Stimulated activated CD4-positive, alpha-beta T cell treated with anti-CD3 and anti-CD28 coated beads, Interleukin-4, amount 100 ng/mL, for 4 hours (primary cell): Measurements from ENCODE around the gene NPHP4.

ENCODE experiments used
- DNase-seq, 2 experiments: peaks; one replicate each; pipeline ENCODE4 v3.0.0-alpha.2; 2020

Gene NPHP4

DNA sequence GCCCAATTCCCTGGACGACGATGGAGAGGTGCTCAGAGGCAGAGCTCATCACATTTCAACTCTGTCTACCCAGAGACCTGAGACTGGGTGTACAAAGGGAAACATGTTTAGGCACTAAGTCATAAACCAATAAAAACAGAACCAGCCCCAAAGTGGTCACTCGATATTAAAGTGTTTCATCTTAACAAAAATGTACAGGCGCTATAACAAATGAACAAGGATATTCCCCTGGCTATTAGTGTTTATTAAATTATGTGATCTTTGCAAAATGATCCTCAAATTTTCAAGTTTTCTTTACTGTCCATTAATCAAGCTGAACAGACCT lies 43.6 kb downstream of the NPHP4 start:
- DNase-seq = no peak

DNA sequence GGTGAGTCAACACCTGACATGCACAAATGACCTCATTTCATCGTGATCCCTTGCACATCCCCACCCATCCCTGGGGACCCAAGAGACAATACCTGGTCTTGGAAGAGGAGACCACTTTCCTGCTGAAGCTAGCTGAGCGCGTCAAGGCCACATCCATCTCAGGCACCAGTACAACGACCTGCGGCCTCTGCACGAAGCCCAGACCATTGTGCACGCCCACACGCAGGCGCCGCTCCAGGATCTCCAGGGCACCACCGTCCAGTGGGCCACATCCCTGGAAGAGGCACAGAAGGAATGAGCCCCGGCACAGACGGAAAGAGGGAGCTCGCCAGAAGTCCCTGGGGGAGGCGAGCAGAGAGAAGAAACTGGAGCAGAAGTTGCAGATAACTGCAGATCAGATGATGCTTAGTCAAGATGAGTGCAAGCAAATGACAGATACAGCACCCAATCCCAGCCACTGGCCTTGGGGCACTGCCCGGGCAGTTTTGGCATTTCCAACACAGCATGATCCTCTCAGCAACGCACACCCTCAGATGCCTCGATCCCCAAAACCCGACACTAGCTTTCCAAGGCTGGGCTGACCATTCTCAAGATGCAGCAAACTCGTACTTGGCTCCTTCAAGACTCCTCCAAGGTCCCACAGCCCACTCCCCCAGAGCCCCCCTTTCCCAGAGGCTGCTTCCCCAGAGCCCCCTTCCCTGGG lies 44.1 kb downstream of the NPHP4 start:
- DNase-seq = no peak

DNA sequence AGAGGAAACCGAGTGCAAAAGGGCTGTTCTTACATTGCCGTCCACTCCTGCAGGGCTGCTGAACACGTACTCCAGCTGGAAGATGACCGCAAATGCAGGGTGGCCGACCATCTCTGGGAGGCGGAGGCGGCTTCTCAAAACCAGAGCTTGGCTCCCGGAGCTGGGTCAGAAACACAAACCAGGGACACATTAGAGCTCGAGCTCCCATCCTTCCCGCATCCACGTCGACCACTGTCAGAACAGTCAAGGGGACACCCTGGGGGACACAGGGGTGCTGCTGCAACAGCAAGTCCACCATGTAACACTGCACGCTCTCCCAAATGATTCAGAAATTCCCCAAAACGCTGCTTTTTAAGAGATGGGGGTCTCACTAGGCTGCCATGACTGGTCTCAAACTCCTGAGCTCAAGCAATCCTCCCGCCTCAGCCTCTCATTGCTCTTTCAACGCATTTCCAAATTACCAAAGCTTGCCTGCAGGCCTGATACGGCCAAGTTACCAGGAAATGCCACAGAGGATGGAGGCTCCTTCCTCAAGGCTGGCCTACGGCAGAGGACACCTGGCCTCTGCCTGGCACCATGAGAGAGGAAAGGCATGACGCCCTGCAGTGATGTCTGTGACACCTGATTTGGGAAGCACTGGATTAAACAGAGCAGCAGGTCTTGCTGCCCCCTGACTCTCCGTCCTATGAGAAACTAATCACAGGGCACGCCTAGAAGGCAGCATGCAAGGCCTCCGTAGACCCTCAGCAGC lies 45.0 kb downstream of the NPHP4 start:
- DNase-seq = no peak

DNA sequence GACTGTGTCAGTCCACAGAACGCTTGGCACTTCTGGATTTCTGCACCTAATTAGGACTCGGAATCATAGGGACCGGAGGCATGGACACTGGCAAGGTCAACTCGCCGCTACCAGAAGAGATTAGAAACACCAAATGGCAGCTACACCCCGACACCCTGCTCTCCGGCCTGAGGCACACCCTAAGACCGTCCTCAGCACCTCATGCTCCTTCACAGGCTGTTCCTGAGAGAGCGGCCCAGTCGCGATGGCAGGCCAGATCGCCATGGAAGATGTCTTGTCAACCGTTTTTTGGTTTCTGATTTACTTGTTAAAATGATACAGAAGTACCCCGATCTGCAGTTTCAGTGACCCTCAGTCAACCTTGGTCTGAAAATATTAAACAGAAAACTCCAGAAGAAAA lies 46.8 kb downstream of the NPHP4 start:
- DNase-seq = no peak

DNA sequence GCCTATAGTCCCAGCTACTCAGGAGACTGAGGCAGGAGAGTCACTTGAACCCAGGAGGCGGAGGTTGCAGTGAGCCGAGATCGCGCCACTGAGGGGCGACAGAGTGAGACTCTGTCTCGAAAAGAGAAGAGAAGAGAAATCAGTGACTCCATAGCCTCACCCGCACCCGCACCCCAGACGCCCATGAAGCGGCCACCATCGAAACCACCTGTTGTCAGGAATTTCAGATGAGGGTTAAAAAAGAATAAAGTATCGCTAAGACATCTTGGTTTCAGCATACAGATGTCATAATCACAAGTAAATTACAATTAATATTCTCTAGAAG lies 47.4 kb downstream of the NPHP4 start:
- DNase-seq = no peak

DNA sequence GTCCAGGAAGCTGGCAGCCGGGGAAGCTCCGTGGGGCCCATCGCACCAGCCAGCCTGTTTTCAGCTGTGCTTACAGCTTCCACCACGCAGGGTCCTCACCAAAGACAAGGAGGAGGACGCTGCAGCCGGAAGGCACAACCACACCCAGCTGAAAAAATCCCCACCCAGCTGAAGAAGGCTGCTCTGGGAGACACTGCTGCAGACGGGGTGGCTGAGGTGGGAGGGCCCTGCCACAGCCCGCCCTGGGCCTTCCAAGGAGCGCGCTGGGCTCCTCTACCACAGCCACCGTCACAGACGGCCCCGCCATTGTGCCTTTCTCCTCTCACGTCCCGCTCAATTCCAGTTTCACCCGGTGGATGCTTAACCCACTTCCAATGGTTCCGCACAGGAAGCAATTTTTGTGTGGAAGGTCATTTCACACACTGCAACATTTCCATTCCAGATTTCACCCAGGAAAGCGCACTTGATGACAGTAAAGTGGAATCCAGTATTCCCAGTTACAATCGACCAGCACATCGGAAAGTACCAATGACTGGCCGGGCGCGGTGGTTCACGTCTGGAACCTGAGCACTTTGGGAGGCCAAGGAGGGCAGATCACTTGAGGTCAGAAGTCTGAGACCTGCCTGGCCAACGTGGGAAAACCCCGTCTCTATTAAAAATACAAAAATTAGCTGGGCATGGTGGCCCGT lies 47.9 kb downstream of the NPHP4 start:
- DNase-seq = no peak

DNA sequence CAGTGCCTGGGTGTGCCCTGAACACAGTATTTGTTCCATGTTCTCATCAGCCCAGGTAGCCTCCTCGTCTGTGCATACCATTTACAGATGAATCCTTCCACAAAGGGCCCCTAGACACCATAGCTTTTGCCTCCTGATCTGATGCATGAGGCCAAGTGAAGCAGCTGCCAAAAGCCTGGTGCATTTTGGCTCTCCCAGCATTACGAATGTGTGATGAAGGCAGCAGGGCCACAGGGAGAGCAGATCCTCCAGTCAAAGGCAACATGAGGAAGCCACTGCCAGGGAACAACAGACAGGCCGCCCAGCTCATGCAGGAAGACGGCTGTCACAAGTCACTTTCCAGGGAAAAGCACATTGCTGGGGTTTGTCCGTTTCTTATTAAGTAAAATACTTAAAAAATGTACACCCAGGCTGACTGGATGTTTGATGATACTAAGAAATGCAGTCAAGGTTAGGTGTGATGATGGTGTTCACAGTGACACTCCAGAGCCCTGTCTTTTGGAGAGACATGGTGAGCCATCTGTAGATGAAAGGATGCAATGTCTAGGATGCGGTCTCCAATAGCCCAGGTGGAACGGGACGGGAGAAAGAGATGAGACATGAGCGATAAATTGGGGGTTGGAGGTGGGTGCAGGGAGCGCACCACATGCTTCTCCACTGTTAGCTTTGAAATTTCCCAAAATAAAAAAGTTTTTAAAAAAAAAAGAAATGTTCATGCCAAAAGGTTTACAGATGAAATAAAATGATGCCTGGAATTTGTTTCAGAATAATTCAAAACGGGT lies 48.7 kb downstream of the NPHP4 start:
- no peak for DNase-seq

DNA sequence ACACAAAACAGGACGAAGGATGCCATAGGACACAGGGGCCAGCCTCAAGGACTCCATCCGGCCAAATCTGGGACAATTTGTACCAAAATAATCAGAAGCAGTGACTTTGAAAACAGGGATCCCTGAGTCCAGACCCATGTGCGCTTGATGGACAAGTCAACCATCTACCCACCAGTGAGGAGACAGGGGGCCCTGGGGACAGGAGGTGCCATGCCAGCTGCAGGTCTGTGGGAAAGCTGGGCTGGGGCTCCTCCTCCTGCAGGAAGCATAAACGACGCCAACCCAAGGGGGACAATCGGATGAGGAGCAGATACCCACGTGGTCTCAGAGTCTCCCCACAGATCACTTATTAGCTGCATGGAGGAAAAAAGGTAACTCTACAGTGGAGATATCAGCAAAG lies 50.6 kb downstream of the NPHP4 start:
- no peak for DNase-seq

DNA sequence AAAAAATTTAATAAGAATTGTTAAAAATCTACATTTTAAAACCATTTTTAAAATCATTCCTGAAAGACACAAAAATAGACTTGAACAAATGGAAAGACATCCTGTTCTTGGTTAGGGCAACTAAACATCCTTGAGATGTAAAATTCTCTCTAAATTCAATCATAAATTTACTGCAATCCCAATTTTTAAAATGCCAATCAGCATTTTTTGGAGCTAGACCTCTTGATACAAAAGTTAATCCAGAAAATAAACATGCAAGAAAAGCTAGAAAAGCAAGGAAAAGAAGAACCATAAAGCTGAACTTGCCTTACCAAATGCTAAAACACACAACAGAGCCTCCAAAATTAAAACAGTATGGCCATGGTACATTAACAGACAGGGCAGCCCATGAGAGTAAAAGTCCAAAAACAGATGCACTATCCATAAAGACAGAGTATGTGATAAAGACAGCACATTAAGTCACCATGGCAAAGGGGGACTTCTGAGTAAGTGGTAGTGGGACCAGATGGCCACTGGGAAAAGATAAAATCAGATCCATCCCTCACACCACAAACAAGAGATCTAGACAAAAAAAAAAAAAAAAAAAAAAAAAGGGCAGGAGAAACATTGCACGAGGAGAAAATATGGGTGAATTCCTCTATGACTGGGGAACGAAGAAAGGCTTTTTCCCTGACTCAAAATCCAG lies 51.4 kb downstream of the NPHP4 start:
- no peak for DNase-seq

DNA sequence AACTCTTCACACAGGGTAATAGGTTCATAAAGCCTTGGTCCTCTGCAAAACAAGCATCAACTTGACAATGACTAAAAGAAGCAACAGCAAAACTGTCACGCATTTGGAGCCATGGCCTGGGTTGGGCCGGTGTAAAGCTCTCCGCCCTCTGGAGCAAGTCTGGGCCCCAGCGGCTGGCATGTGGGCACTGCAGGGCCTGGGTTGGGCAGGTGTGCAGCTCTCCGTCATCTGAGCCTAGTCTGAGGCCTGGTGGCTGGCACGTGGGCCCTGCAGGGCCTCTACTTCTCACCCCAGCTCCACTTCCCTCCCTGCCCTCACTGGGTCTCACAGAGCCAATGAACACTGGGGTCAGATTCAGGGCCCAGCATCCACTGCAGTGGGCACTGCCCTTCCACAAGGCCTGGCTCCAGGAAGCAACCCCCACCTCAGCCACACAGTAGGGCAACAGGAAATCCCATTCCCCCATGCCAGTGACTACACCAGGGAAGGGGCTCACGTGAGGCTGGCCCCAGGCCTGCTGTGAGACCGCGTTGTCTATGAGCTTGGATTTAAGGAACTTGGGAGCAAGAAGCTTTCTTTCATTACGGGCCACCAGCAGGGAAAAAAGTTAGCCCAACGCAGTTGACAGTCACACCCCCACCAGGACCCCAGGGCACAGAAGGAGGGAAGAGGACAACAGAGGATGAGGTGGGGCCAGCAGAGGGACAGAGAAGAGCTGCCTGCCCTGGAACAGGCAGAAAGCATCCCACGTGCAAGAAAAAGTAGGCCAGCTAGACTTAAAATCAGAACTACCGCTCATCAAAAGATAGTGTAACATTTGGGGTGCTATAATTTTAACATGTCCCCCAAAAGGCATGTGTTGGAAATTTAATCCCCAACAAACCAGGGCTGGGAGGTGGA lies 52.7 kb downstream of the NPHP4 start:
- DNase-seq = no peak

DNA sequence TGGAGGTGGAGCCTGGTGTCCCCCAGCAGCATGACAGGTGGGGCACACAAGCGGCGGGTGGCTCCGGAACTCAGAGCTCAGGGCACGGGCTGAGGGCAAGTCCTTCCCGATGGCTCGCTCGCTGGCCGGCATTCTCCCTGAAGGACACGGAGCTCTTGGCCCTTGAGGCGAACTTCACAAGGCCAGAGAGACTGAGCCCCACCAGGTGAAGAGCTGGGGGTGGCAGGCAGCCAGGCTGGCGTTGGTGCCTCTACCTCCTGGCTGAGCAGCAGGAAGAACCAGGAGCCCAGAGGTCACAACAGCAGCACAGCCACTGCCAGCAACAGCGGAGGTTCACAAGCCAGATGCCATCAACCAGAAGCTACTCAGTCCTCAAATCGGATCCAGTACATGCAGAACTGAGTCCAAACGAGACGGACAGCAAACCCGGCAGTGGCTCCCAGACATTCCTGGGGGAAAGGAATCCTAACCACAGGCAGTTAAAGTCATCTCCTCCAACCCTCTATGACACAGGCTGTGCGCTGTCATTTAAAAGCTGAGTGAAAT lies 54.1 kb downstream of the NPHP4 start:
- DNase-seq = no peak

DNA sequence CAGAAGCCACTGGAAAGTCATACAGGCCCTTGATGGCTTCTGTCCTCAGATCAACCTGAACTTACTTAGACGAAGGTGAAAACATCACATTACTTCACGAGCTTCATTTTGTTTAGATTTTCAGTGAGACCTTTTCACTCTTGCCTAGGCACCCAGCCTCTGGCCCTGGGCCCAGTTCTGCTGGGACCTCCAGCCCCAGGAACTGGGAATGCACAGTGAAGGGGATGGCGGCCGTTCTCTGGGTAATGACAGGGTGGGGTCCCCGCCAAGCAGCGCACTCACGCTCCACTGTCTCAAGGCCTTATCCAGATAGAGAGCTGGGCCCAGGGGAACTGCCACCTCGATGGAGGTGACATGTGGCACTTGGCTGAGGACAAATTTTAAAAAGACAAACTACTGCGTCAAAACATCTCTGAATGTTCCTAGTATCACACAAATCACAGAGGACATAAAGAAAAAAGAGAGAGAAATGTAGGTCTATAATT lies 54.8 kb downstream of the NPHP4 start:
- DNase-seq = no peak

DNA sequence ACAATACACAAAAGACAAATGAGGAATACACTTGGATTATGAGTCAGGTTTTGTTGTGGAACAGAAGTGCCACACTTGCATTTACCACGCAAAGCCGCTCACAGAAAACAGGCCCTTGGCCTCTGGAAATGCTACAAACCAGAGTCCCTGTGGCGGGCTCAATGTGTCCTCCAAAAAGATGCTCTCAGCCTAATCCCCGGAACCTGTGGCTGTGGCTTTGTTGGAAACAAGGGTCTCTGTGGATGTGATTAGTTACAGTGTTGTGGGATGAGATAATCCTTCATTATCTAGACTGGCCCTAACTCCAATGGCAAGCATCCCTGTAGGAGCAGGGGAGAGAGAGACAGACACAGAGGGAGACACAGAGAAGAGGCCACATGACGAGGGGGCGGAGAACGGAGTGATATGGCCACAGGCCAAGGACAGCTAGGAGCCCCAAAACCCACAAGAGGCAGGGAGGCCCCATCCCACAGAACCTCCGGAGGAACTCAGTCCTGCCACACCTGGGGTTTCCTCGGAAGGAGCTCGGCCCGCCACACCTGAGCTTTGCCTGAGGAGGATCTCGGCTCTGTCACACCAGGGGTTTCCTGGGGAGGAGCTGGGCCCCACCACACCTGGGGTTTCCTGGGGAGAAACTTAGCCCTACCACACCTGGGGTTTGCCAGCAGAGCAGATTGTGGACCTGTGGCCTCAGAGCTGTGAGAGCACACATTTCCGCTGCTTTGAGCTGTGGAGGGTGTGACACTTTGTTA lies 55.4 kb downstream of the NPHP4 start:
- DNase-seq = no peak

DNA sequence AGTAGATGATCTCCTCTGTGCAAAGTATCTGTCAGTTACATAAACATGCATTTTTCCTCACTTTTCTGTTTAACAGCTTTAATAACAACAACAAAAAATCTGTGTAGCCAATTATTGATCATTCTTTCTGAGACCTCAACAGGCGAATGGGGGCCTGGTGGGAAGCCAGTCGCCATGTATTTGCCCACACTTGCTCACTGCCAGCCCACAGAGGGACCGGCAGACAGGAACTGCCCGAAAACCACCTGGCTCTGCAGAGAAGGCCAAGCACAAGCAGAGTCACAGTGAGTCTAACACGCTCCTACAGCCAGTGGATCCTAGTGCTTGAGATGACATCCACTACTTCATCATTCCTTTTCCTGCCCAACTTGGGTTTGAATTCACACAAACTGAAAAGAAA lies 56.1 kb downstream of the NPHP4 start:
- DNase-seq = no peak

DNA sequence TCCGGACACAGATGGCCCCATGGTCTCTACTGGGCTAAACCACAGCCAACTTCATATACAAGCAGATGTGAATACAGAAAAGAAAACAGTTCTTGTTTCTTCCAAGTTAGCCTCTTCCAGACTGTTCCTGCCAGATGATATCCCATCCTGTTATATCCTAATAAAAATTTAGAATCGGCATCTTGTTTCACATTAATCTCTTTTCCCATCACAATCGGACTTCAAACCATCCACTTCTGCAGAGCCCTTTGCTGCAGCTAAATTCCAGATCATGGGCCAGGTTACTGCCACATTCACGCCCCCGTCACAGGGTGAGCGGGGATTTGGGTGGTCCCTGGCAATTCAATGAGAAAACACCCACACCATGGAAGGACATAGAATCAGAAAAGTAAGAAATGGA lies 57.2 kb downstream of the NPHP4 start:
- DNase-seq = no peak

DNA sequence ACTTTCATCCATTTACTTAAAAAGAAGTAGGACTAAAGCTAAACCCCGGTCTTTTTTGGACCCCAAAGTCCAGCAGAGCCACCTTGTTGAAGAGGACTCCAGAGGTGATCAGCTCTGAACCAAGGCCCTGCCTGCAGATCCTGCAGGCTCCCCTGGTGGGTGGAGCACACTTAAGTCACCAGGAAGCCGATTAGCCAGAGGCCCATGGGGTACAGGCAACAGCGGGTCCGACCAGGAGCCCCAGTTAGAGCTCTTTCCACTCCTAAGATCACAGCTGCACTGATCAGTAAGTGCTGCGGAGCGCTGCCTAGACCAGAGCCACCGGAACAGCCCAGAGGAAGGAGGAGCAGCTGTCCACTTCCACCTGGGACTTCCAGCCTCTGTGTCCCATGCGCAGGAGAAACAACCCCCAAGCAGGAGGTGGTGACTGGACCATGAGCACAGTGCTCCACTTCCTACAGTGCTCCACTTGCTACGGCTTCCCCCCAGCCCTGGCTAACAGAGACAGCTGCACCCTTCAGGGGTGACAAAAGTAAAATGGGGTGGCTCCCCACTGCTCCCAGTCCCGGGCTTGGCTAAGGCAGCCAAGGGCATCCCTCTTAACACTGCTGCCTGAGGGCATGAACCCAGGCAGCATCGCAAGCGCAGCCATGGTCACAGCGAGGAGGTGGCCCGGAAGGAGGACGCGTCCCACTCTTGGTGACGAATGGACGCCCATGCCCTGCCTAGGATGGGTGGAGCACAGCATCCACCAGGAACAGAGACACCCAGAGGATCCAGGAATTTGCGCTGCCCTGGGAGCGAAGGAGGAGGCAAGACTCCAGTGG lies 58.0 kb downstream of the NPHP4 start:
- no peak for DNase-seq

DNA sequence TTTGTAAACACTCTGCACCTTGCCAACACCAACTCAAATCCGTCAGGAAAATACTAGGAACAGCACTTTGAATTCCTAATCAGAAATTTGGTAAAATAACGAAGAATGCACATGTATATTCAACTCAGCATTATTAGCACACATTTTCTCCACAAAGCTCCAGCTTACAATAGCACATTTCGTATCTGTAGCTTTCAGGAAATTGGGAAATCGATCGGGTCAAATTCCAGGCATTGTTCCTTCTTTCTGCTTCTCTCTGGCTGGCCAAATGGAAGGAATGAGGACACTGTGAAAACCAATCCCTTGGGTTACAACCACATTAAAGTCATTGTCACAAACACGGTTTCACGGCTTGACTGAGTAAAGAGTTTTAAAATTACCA lies 58.6 kb downstream of the NPHP4 start:
- DNase-seq = no peak

DNA sequence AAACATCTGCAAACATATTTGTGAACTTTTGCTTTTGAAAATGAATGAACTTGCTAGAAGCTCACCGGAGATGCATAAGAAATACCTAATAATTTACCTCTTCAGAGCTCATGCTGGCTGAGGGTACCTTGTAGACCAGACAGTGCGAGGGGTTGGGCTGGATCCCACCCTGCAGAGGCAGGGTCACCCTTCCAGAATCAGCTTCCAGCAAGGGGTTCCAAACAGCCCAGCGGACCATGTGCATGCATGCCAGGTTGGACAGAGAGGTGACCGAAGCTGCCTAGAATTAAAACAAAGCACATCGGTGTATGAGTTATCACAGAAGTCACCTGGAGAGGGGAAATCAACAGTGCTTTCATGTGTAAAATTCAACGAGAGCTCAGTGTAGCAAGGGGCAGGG lies 59.2 kb downstream of the NPHP4 start:
- no peak for DNase-seq

DNA sequence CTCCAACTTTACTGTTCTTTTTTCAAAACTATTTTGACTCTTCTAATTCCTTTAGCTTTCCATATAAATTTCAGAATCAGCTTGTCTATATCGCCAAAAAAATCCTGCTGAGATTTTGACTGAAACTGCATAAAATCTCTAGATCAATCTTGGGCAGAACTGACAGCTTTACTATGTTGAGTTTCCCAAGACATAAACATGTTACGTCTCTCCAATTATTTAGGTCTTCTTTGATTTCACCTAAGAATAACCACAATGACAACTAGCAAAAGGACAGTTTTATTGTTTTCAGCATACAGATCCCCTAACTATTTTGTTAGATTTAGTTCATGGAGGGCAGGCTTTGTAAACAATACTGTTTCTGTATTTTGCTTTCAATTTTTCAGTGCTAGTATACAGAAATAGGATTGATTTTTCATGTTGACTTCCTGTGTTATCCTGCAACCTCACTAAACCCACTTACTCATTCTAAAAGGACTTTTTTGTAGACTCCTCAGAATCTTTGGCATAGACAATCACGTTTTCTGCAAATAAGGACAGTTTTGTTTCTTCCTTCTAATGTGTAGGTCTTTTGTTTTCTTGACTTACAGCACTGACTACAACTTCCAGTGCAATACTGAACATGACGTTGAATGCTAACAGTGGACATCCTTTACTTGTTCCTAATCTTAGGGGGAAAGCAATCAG lies 63.4 kb downstream of the NPHP4 start:
- DNase-seq = no peak
